ENCODE results near the gene WDFY4.

GRCh38 chr10:48996329-48996728 lies 311.7 kb downstream of the WDFY4 start:
- TF ChIP-seq CTCF (conservative IDR thresholded peaks at IDR 0.05; ENCODE audit: low read depth, low read length) = no peak
- no peak for TF ChIP-seq MXI1 (IDR thresholded peaks at IDR 0.05; ENCODE audit: borderline replicate concordance, low read depth, low read length)
- no peak for TF ChIP-seq RCOR1 (IDR thresholded peaks at IDR 0.05; ENCODE audit: insufficient replicate concordance, low read length)
- no peak for TF ChIP-seq CEBPB (IDR thresholded peaks at IDR 0.05; ENCODE audit: low read depth, low read length)
- TF ChIP-seq POLR2A (IDR thresholded peaks at IDR 0.05; ENCODE audit: low read depth, low read length) = no peak
- no peak for TF ChIP-seq MAZ (IDR thresholded peaks at IDR 0.05; ENCODE audit: borderline replicate concordance, low read depth, low read length)
- TF ChIP-seq USF2 (IDR thresholded peaks at IDR 0.05; ENCODE audit: low read depth, low read length) = no peak
- TF ChIP-seq RAD21 (IDR thresholded peaks at IDR 0.05; ENCODE audit: low read length) = no peak
- no peak for TF ChIP-seq MAFK (IDR thresholded peaks at IDR 0.05; ENCODE audit: low read depth, low read length)
- TF ChIP-seq SMC3 (IDR thresholded peaks at IDR 0.05; ENCODE audit: low read depth, low read length) = no peak
- TF ChIP-seq FOS (IDR thresholded peaks at IDR 0.05; ENCODE audit: low read depth, low read length) = no peak
- no peak for TF ChIP-seq BHLHE40 (IDR thresholded peaks at IDR 0.05; ENCODE audit: low read depth, low read length)

Measured in IMR-90 (cell line).